Upper lobe of left lung (tissue), 4 donors: ENCODE results near the gene TMEM91.

Experiments used
- CTCF ChIP-seq, 6 experiments: fragments of 450-650 bp in 4 of 6; fragments of 200-600 bp in 2 of 6; sonication (generic) in 2 of 6; IDR thresholded peaks; one replicate each; pipeline ENCODE4 v1.5.1; 2016 to 2019; ENCODE audit warnings: antibody characterized with exemption in 6 of 6
- POLR2A ChIP-seq, 4 donors: fragments of 450-650 bp; IDR thresholded peaks; one replicate each; pipeline ENCODE4 v1.5.1; 2016 to 2017; ENCODE audit warnings: antibody characterized with exemption in 4 of 4, mild to moderate bottlenecking in 2 of 4
- POLR2AphosphoS5 ChIP-seq, 2 donors: sonication (generic); formaldehyde crosslinking; IDR thresholded peaks; one replicate each; pipeline ENCODE4 v1.5.1; 2017; ENCODE audit warnings: antibody characterized with exemption in 2 of 2

- TF ChIP-seq CTCF (IDR thresholded peaks at IDR 0.05): no peak
- TF ChIP-seq POLR2AphosphoS5 (IDR thresholded peaks at IDR 0.05): no peak
- TF ChIP-seq POLR2A (IDR thresholded peaks at IDR 0.05): no peak
Measured at GRCh38 chr19:41422456-41422855, 46.1 kb downstream of the TMEM91 start.
